GM19397 (cell line): ENCODE data around the gene SAMD3.
"Not testable (repeated sequence)": the region's sequence is repeated elsewhere in the genome, so short reads cannot be mapped to it uniquely, and the experiment has no call there.

Experiments
- ATAC-seq: cut with Tn5 transposase; IDR thresholded peaks from one replicate; pipeline ENCODE4 v1.9.1; 2021; ENCODE audit warnings: mild to moderate bottlenecking, moderate library complexity; ENCODE audit not compliant: unreplicated experiment

SAMD3 gene, protein sequence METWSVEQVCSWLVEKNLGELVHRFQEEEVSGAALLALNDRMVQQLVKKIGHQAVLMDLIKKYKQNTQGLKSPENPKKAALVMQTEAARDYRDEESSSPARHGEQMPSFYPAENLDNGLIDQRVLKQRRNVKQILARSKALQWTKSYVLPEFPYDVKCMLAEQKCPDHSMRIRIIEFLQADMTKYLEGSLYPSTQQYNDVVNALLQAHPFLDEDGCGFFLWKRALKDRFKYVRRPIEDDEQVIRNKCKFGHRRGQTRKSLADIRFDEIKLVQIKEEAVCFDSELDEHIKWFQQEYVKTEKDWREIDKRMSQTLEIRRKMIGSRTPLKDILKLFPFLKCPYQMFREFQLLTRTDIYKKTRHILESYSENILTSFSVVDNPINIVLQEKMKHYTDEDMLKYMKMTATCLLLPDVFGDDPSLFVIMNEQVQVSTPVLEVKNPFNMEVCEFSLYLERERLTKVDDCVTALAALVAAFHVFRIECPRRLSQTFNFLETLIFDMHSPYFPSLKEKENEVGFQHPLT

GRCh38 chr6:130222775-130223174, at the start of gene SAMD3:
Gene SAMD3, minus strand, starts transcription at chr6:130222951. Its CDS starts 7,678 bp downstream, at chr6:130215273.
- no peak for ATAC-seq

GRCh38 chr6:130269969-130270635, 47.4 kb upstream of the SAMD3 start:
- peak; percentile 96 for ATAC-seq

DNA sequence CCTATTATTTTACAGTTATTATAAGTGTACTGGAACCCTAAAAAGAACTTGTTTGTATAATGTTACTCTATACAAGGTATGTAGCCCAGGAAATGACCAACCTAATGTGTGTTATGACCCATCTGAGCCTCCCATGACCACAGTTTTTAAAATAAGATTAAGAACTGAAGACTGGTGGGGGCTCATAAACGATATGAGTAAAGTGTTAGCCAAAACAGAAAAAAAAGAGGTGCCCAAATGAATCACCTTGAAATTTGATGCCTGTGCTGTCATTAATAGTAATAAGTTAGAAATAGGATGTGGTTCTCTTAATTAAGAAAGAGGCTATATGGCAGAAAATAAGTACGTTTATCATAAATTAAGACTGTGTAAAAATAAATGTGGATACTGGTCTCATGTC, 42.8 kb upstream of the SAMD3 start:
- not testable (repeated sequence) for ATAC-seq

DNA sequence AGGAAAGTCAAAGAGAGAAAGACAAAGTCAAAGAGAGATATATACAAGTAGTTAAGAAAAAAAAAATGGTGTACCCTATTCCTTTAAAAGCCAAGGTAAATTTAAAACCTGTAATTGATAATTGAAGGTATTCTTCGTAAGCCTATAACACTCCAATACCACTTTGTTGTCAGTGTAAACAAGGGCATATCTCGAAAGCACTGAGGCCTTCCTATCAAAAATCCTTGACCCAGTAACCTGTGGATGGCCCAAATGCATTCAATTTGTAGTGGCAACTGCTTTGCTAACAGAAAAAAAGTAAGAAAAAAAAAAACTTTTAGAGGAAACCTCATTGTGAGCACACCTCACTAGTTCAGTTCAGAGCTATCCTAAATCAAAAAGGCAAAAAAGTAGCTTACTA, 39.3 kb upstream of the SAMD3 start:
- no peak for ATAC-seq

GRCh38 chr6:130261558-130261957, 38.8 kb upstream of the SAMD3 start:
- ATAC-seq: not testable (repeated sequence)

DNA sequence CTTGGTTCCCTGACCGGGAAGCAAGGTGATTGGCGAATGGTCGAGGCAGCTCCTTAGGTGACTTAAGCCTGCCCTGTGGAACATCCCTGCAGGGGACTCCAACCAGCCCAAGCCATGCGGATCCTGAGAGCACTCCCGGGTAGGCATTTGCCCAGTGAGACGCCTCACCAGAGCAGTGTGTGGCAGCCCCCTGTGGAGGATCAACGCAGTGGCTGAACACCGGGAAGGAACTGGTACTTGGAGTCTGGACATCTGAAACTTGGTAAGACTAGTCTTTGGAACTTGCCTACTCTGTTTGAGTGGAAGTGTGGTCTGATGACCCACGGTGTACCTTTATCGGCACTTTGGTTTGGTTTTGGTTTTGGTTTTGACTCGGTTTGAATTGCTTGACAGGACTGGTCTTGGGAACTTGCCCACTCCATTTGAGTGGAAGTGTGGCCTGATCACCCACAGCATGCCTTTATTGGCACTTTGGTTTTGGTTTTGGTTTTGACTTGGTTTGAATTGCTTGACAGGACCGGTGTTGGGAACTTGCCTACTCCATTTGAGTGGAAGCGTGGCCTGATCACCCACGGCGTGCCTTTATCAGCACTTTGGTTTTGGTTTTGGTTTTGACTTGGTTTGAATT, 38.0 kb upstream of the SAMD3 start:
- peak; percentile 58 for ATAC-seq

DNA sequence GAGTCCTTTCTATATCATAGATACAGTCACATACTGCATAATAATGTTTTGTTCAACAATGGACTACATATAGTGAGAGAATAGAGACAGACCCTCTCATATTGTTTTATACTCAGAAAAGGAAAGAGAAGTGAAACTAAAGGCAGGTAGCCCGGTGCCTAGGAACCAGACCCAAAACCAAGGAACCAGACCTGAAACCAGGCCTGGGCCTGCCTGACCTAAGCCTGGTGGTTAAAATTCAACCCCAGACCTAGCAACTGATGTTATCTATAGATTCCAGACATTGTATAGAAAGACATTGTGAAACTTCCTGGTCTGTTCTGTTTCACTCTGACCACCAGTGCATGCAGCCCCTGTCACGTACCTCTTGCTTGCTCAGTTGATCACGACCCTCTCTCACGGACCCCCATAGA, 37.3 kb upstream of the SAMD3 start:
- ATAC-seq: peak; percentile 60

DNA sequence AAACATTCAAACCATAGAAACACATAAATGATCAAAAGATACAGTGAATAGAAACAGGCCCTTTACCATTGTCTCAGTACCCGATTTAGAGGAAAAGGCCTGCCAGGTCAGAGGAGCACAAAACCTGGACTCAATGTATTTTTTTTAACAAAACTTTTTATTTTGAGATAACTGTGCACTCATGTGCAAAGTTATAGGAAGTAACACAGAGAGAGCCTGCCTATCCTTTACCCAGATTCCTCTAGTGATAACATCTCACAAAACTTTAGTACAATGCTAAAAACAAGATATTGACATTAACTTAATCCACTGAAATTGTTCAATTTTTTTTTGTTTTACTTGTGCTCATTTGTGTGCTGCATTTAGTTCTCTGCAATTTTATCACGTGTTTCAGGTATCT, 36.8 kb upstream of the SAMD3 start:
- peak; percentile 6 for ATAC-seq

GRCh38 chr6:130259140-130259539, 36.4 kb upstream of the SAMD3 start:
- ATAC-seq: no peak

DNA sequence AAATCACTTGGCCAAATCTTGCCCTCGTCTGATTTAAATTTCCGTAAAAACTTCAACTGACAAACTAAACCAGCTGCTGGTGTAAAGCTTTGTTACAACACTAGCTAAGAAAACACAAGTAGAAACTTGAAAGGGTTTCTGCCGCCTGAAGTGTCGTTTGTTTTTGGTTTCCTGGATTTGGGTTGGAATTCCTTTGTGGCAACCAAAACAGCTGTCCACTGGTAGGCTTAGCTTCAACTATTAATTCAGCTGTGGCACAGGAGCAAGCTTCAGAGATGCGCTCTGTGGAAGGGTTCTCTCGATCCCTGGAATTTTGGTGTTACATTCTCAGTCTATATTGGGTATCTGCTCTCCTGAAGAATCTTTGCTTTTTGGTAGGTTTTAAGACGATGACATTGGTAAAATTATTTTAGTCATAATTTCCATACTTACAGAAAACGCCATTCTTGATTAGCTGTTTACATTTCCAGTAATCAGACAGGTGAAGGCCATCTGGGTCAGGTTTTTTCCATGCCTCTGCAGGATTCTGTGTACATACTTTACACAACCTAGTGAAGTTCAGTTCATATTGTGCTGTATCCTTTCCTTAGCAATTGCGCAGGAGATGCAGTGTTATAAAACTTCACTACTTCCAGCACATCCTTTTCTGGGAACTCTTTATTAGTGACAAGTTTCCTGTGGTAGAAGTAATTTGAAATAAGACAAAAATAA, 29.9 kb upstream of the SAMD3 start:
- no peak for ATAC-seq

DNA sequence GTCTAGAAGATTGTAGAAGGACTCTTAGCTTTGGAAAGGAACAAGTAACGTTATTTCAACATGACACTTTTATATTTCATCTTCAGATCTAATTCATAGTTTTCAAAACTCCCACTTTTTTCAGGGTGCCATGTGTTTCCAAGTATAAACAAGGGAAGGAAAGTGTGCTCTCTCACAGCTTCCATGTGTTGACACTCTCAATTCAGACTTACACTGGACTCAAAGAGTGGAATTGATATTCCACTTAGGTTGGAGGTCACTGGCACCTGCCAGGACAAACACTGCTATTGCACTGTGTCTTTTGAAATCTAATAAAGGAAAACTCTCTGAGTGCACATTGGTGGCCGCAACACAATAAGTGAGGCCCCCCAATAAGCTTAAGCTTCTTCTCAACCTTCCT, 22.5 kb upstream of the SAMD3 start:
- no peak for ATAC-seq

DNA sequence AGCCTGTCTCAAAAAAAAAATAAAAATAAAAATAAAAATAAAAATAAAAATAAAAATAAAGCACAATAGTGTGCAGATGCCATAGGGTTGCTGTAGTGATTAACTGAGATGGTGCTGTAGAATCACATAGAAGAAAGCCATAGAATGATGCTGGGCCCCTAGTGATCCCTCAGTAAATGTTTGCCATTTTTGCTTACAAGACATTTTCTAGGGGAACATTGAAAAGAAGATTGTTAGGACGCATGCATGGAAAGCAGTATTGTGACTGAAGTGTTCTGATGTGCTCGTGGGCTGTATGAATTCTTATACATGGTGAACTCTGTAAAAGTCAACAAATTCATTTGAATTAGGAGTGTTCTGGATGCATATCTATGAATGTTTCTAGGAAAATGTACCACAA, 22.0 kb upstream of the SAMD3 start:
- ATAC-seq: no peak

GRCh38 chr6:130240232-130240631, 17.5 kb upstream of the SAMD3 start:
- ATAC-seq: no peak

DNA sequence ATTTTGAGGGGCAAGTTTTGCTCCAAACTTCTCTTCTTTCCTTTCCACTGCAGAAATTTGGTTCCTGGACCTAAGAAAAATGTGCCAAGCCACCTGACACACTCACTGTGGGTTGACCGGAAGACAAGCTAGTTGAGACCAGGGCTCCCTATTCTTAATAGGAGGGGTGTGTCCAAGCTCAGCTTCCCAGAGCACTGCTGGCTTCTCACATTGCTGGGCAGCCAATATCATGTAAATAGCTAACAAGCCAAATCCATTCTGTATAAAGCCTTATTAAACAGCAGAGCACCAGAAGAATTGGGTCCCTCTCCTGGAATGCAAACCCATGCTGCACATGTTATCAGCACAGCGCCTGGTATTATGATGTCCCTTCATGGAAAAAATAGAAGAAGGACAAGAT, 17.0 kb upstream of the SAMD3 start:
- ATAC-seq: no peak

- ATAC-seq: no peak
Observed at GRCh38 chr6:130233330-130233729, 10.6 kb upstream of the SAMD3 start.

- ATAC-seq: not testable (repeated sequence)
Observed at GRCh38 chr6:130230531-130230930, 7.8 kb upstream of the SAMD3 start.

DNA sequence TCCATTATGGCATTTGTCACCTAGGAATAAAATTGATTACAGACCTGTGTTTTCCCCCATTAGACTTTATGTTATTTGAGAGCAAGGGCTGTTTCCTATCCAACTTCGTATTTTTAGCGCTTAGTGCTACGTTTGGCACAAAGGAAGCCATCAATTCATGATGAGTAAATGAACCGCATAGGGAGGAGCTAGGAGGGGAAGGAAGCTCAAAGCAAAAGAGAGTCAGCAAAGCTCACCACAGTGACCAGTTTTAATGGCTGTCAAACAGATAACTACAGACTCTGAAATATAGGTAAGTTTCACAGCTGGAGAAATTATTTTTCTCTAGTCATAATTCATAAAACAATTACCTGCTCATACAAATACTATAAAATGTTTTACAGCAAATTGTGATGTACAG, 6.9 kb upstream of the SAMD3 start:
- ATAC-seq: no peak

GRCh38 chr6:130223508-130223907, 757 bp upstream of the SAMD3 start:
- ATAC-seq: peak; percentile 99

GRCh38 chr6:130218134-130218533, 4.6 kb downstream of the SAMD3 start:
- no peak for ATAC-seq

DNA sequence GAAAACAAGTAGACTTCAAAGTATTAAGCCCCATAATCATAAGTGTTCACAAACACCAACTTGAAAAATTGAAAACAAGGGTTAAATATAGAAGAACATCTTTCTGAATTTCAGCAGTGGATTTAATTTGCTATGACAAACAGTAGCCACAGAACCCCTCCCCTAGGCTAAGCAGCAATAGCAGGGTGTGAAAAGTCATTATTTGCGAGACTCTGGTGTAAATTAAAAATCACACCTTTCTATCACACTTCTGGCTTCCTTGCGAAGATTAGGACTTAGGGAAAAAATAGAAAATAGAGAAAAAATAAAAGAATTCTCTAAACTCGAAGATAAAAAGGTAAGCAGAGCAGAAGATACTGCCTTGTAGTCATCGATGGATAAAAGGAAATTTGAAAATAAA, 6.1 kb downstream of the SAMD3 start:
- no peak for ATAC-seq

- ATAC-seq: no peak
Observed at GRCh38 chr6:130215526-130215925, 7.2 kb downstream of the SAMD3 start.
